ENCODE results near the gene SEMA5A.

- no peak for TF ChIP-seq POLR2A (IDR thresholded peaks at IDR 0.05)
- TF ChIP-seq CTCF (IDR thresholded peaks at IDR 0.05) = no peak
Observed at GRCh38 chr5:9149988-9150387, 395.9 kb downstream of the SEMA5A start.

Measured in uterus (tissue), 2 donors.